Limb (tissue), 2 donors: ENCODE measurements around the gene TEX19.
A peak's percentile ranks its signal among the peaks of the same experiment; 100 is the strongest.

Experiments used
- DNase-seq, 2 donors: peaks; one replicate each; pipeline ENCODE4 v3.0.0-alpha.2; 2016; ENCODE audit errors: extremely low spot score in 2 of 2

TEX19 gene

GRCh38 chr17:82389379-82389778, 30.3 kb downstream of the TEX19 start:
- no peak for DNase-seq

GRCh38 chr17:82390015-82390859, 31.2 kb downstream of the TEX19 start:
- DNase-seq: no peak

- DNase-seq: no peak
These were observed 31.9 kb downstream of the TEX19 start for GRCh38 chr17:82390860-82391435.

DNA sequence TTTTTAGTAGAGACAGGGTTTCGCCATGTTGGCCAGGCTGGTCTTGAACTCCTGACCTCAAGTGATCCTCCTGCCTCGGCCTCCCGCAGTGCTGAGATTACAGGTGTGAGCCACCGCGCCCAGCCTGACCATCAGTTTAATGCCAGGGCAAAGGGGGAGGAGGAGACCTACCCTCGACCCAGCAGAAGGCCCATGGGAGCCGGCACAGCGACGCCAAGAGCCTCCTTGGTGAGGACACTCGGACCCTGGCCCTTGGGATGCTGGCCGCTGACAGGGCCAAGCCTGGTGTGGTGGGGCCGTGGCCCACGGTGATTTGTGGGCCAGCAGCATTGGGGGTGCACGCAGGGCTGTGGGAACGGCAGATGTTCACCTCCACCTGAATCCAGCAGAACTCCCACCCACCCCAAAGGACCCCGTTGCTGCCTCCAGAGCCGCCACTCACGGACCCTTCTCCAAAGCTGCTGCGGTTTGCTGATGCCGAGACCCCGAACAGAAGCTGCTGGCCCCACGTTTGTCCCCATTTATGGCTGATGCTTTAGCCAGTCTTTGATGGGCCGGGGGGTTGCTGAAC, 32.5 kb downstream of the TEX19 start:
- DNase-seq: no peak

DNA sequence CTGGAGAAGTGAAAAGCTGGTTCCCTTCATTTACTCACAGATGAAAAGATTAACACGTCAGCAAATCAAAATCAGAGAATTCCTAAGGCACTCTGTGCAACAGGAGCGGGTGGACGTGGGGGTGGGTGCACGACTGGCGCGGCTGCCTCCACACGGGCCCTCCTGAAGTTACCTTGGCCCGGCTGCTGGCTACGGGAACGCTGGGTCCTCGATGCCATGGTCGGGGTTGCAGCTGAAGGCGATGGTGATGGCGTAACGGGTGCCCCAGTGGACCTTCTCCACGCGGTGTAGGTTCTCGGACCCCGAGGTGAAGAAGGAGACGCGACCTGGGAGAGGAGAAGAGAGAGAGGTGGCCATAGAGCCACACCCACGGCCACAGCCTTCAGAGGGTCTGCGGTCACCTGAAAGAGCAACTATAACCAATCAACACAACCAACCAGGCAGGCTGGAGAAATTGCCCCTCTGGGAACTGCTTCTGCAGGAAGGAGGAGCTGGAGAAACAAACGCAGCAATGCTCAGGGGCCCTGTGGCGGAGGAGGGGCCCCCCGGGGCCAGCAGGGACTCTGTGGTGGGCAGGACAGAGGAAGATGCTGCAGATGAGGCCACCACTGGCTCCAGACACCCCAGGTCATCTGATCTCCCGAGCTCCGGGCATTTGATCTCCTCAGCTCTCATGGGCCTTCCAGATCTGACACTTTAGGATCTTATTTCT, 33.3 kb downstream of the TEX19 start:
- no peak for DNase-seq

- DNase-seq: no peak
These were observed 33.9 kb downstream of the TEX19 start for GRCh38 chr17:82392941-82393340.

DNA sequence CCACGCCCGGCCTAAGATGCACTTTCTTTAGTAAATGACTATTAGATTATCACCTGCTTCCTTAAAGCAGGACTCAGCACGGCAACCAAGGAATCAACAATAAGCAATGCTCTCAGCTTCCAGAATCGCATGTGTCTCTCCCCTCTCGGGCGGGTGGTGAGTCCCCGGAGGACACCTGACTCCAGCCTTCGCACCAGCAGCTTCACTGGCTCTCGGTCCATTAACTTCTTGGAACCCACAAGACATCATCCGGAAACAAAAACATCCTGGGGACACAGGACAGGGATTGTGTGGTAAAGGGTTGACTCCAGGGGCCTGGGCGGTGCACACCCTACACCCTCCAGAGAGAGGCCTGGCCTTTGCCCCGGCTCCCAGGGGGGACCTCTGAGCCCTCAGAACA, 35.2 kb downstream of the TEX19 start:
- no peak for DNase-seq

- no peak for DNase-seq
These were observed 37.8 kb downstream of the TEX19 start for GRCh38 chr17:82396601-82397435.

DNA sequence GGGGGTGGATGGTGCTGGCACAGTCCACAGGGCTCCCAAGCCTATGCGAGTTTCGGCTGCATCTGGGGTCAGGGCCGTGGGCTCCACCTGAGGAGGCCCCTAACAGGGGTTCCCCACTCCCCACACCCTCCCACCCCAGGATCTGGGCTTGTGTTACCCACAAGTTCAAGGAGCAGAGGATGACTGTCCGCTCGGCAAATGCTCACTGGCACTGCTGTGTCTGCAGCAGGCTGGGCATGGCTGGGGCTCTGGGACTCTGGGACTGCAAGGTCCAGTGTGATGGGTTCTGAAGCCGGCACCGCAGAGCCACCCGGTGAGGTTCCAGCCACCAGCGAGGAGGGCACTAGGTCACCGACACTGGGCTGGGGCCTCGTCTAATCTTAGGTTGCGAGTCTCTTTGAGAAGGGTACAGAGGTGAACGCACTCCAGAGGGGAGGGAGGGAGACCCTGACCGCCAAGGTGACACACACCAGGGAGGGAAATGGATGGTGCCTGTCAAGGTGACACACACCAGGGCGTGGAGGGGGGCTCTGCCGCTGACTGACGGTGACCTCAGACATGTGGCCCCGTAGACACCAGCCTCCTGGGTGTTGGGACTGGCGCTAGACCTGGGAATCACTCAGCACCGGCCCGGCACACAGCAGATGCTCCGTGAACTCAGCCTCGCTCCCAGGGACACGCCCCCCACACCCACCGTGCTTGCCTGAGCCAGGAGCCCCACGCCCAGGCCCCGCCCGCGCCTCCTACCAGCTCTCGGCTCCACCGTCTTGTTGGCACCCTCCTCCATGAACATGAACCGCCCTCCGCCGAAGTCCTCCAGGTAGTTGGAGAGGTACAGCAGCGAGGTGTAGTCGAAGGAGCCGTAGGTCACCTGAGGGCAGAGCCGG, 38.6 kb downstream of the TEX19 start:
- no peak for DNase-seq

GRCh38 chr17:82399041-82399441, 40.0 kb downstream of the TEX19 start:
- DNase-seq: peak; percentile 79

- DNase-seq: peak in 1 of 2 donors; percentile 72
These were observed 40.6 kb downstream of the TEX19 start for GRCh38 chr17:82399601-82400101.

DNA sequence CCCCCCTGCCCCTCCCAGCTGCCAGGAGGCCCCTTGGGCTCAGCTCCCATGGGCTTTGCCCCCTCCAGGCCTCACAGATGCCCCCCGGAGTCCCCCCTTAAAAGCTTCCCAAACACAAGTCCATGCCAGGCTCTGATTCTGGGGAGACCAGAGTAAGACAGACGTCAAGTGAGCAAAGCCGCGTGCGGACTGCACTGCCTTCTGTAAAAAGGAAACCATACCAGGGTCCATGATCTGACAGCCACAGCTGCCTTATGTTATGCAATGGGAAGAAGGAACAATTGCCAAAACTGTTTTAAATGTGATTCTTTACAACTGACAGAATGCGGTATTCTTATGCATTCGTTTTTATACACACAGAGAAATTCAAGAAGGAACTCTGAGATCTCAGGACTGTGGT, 41.2 kb downstream of the TEX19 start:
- DNase-seq: no peak

DNA sequence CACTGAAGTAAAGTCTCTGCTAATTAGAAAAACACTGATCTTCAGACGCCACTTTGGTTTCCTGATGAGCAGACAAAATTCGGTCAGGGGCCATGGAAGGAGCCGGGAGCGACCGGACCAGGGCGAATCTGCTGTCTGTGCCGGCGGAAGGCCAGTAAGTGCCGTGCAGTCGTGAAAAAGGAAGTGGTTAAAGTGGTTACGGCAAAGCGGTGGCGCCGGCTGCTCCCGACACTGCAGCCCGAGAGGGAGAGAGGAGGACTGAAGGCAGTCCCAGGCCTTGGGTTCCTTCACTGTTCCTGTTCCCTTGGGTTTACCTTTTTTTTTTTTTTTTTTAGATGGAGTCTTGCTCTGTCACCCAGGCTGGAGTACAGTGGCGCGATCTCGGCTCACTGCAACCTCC, 41.8 kb downstream of the TEX19 start:
- DNase-seq: no peak

- DNase-seq: no peak
These were observed 43.8 kb downstream of the TEX19 start for GRCh38 chr17:82402865-82403264.

DNA sequence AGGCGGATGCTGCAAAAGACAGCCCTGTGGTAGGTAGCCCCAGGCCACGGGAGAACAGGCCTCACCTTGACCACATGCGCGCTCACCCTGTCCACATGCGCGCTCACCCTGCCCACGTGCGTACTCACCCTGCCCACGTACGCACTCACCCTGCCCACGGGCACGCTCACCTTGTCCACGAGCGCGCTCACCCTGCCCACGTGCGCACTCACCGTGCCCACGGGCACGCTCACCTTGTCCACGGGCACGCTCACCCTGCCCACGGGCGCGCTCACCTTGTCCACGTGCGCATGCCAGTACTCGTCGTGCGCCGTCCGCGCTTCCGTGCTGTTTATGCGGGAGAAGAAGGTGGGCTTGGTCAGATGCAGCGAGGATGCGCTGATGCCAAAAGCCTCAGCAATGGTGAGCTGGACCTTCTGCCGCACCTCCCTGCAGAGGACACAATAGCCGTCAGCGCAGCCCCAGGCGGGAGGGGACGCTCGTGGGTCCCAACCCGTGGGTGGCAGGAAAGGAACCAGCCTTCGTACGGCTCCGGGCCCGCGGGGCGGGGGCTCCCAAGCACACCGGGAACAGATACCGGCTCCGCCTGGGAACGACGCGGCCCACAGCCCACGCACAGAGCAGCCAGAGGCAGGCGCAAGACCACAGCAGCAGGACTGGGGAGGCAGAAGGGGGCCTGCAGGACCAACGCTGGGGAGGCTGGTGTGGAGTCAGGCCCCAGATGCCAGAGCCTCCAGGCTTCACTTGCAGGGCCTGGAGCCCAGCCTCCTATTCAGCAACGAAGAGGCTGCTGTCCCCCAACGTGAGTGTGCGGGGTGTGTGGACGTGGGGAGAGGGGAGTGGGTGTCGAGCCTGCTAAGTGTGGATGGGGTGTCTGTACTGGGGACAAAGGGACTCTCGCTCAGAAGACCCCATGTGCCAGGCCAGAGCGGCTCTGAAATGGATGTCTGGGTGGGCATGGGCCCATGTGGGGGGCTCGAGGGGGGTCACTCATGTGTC, 44.9 kb downstream of the TEX19 start:
- DNase-seq: no peak

DNA sequence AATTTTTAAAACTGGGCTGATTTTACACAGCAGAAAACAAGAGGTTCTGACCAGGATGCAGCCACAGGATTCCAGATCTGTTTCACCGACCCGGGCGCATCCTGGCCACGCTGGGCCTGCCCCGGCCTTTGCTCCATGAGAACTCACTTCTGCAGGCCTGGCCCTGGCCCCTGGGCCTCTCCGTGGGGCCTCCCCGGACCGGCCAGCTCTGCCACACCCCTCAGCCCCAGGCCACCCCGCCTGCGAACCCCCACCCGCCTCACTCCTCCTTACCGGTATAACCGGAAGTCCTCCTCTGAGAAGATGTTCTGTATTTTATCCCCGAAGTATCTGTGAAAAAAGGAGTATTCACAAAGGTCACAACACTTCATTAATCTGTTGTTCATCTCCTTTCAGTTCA, 46.0 kb downstream of the TEX19 start:
- DNase-seq: no peak

GRCh38 chr17:82406131-82406671, 47.2 kb downstream of the TEX19 start:
- DNase-seq: no peak

DNA sequence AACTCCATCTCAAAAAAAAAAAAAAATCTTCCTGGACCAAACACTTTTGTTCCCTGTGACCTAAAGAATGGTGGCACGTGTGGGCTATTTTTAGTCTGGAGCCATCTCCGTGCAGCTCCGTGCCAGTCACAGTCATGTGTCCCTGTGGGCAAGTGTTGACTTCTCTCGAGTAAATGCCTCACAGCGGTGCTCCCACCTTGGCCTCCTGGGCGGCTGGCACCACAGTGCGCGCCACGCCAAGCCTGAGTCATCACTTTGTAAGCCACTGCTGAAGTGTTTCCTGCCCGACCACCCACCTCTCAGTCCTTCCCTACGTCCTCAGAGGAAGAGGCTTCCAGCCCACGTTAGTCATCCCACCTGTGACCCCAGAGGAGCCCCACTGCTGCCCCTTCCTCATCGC, 48.2 kb downstream of the TEX19 start:
- DNase-seq: no peak
